Measurements from ENCODE around the gene UGP2. TPM values are rescaled to one million over a fixed set of nuclear protein-coding genes. Genes with fewer than 3 reads are reported as not detected.

The UGP2 gene
- total RNA-seq, 1 experiment from 2014 or later = 883 TPM

DNA sequence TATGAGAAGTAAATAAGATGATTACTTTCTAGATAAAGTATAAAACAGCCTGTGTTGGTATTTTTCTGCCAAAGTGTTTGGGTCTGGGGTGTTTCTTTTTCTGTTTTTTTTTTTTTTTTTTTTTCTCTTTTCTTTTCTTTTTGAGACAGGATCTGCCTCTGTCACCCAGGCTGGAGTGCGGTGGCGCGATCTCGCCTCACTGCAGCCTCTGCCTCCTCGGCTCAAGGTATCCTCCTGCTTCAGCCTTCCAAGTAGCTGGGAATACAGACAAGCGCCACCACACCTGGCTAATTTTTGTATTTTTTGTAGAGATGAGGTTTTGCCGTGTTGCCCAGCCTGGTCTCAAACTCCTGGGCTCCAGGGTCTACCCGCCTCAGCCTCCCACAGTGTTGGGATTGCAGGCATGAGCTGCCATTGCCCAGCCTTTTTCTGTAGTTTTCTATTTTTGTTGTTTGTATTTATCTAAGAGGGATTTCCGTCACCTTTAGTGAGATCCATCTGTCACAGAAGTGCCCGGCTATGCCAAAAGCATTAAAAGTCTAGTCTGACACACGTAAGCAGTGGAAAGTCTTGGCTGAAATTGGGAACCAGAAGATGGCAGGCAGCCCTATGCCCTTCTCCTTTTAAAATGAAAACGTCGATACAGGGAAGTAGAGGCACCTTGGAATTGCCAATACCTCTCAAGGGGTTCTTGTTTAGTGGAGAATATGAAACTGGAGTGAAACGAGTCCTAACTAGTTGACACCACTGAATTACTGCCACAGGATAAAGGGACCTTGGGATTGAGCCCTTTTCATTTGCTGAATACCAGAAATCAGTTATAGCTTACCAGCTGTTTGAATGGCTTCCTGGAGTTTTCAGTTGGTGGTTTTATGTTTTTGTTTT is 14.0 kb downstream of the UGP2 start:
- H3K9me3 ChIP-seq (ENCODE audit: control insufficient read depth, low read depth, low read length) = no peaks in the 10 kb centered on the region
- H3K23me2 ChIP-seq (ENCODE audit: insufficient read length, low read depth, low read length, poor library complexity, severe bottlenecking) = no peaks in the 10 kb centered on the region
- H4K8ac ChIP-seq (replicated peaks; ENCODE audit: insufficient read length, low read depth, low read length) = no peak overlapping the region
- Mint-ChIP-seq H3K9me3 (no peaks in the 10 kb centered on the region), H3K27me3 (ENCODE audit: low read depth) (no peaks in the 10 kb centered on the region), H3K36me3 (ENCODE audit: insufficient read depth in 1 of 3, low read depth in 3 of 3) (peaks cover 29 to 89% (median 81%) of the 10 kb centered on the region in 3 experiments; a peak in 6 of 7 replicates), H3K27ac (peak overlapping the region; percentile 53 to 99 (median 72); a peak in 5 of 7 replicates), H3K4me1 (peaks cover 67 to 83% of the 10 kb centered on the region in 2 experiments), H3K4me3 (no peak overlapping the region)
- H3K9ac ChIP-seq (ENCODE audit: extremely low read depth, insufficient read length, low read length) = no peak overlapping the region
- peaks cover 58% of the 10 kb centered on the region for H3K79me2 ChIP-seq (ENCODE audit: insufficient read depth, low read length)
- H3K18ac ChIP-seq (ENCODE audit: insufficient read length, low read depth, low read length) = no peak overlapping the region
- H3K27me3 ChIP-seq (ENCODE audit: insufficient read depth, low read length) = no peaks in the 10 kb centered on the region
- H4K91ac ChIP-seq (ENCODE audit: insufficient read length, low read depth, low read length) = no peak overlapping the region
- peaks cover 5% of the 10 kb centered on the region for H3K79me1 ChIP-seq (ENCODE audit: insufficient read depth, low read depth, low read length, poor library complexity, severe bottlenecking)
- H2AFZ ChIP-seq (ENCODE audit: low read length) = no peak overlapping the region
- H3K56ac ChIP-seq (ENCODE audit: insufficient read length, low read depth, low read length) = no peak overlapping the region
- no peak overlapping the region for H2BK12ac ChIP-seq (ENCODE audit: insufficient read length, low read depth, low read length)
- no peak overlapping the region for H2AK5ac ChIP-seq (ENCODE audit: insufficient read length, low read length)
- peaks cover 29% of the 10 kb centered on the region for H3K4me1 ChIP-seq (ENCODE audit: insufficient read depth, low read length)
- WGBS (ENCODE audit: extremely low coverage, insufficient read length, low lambda C conversion rate) = no CpG with 5 or more reads among the region's 14 CpGs
- no peak overlapping the region for H3K4ac ChIP-seq (ENCODE audit: low read depth, low read length)
- no peak overlapping the region for H3K27ac ChIP-seq (ENCODE audit: insufficient read length, low read depth, low read length)
- H2BK120ac ChIP-seq (ENCODE audit: low read depth, low read length, poor library complexity, severe bottlenecking) = no peak overlapping the region
- H2BK15ac ChIP-seq (ENCODE audit: low read depth, low read length) = no peak overlapping the region
- no peak for DNase-seq
- no peak overlapping the region for H2BK20ac ChIP-seq (ENCODE audit: low read depth, low read length, poor library complexity, severe bottlenecking)
- H2BK5ac ChIP-seq (ENCODE audit: insufficient read length, low read length) = no peak overlapping the region
- no peak overlapping the region for H3T11ph ChIP-seq (ENCODE audit: low read length)
- H3K23ac ChIP-seq (ENCODE audit: insufficient read length, low read depth, low read length) = no peak overlapping the region
- H3K14ac ChIP-seq (ENCODE audit: insufficient read depth, low read length) = no peak overlapping the region
- no peaks in the 10 kb centered on the region for H4K20me1 ChIP-seq (ENCODE audit: control insufficient read depth, insufficient read depth, insufficient read length)
- TF ChIP-seq CTCF (conservative IDR thresholded peaks at IDR 0.05) = no peak
- H4K5ac ChIP-seq (ENCODE audit: insufficient read length, low read depth, low read length) = no peak overlapping the region
- H3K4me2 ChIP-seq (ENCODE audit: insufficient read depth, insufficient read length, low read length) = no peak overlapping the region

Measured in H9 (cell line).